Activated CD8-positive, alpha-beta T cell treated with anti-CD3 and anti-CD28 coated beads, Interleukin-2, amount 10 ng/mL, durations not matched to agents 7 days and 5 days (primary cell): ENCODE results near the gene SKAP1. TPM values are rescaled to one million over a fixed set of nuclear protein-coding genes. Genes with fewer than 3 reads are reported as not detected.
A peak's percentile ranks its signal among the peaks of the same experiment; 100 is the strongest.
"Not testable (repeated sequence)": the region's sequence is repeated elsewhere in the genome, so short reads cannot be mapped to it uniquely, and the experiment has no call there.

Source experiments
- ATAC-seq: fragments of 150-1000 bp; cut with Tn5 transposase; one replicate; pipeline ENCODE4 v1.10.0; 2021; ENCODE audit warnings: moderate library complexity
- CTCF ChIA-PET: fragments of 350-600 bp; sonication (Branson Sonifier 250); formaldehyde crosslinking; loops from one replicate; lab custom pipeline; 2021; ENCODE audit warnings: antibody characterized with exemption; lab: Charles Lee
- POLR2A ChIA-PET: fragments of 350-600 bp; sonication (Branson Sonifier 250); formaldehyde crosslinking; loops from one replicate; lab custom pipeline; 2021; ENCODE audit warnings: antibody characterized with exemption; lab: Charles Lee
- DNase-seq: peaks from one replicate; pipeline ENCODE4 v3.0.0-alpha.2; 2020
- H3K27ac Mint-ChIP-seq: one replicate; pipeline ENCODE4 v1.8.0; 2021; ENCODE audit warnings: mild to moderate bottlenecking, mixed read lengths
- H3K27me3 Mint-ChIP-seq: one replicate; pipeline ENCODE4 v1.8.0; 2021; ENCODE audit warnings: low read depth, mixed read lengths
- H3K36me3 Mint-ChIP-seq: one replicate; pipeline ENCODE4 v1.8.0; 2021; ENCODE audit warnings: low read depth, mixed read lengths
- H3K4me1 Mint-ChIP-seq: one replicate; pipeline ENCODE4 v1.8.0; 2021; ENCODE audit warnings: low read depth, mixed read lengths
- H3K4me3 Mint-ChIP-seq: one replicate; pipeline ENCODE4 v1.8.0; 2021; ENCODE audit warnings: mild to moderate bottlenecking, mixed read lengths
- H3K9me3 Mint-ChIP-seq: one replicate; pipeline ENCODE4 v1.8.0; 2022; ENCODE audit warnings: mixed read lengths; ENCODE audit not compliant: insufficient read depth
- total RNA-seq, 2 experiments: library from RNA; stranded (reverse); gene quantifications; one replicate each; pipeline ENCODE4 v1.2.3, GENCODE V29; 2021

Gene SKAP1
- total RNA-seq, 2 experiments from 2014 or later, result 93.8 to 94.1 TPM

DNA sequence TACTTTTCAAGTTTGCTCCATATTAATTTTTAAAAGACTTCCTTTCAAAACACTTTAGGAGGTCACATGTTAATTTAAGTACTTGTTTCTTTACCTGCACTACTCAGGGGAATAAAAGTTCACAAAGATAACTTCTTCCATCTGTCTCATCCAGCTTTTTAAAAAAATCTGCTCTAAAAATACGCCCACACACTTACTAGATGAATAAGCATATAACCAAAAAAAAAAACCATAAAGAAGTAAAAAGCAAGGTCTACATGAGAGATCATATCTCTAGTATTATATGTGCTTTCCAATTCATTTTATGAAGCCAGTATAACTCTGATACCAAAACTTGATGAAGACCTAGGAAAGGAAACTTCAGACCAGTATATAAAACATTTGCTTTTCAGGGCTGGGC, 17.2 kb downstream of the SKAP1 start:
- peak overlapping the region; percentile 49 for H3K4me3 Mint-ChIP-seq
- no peak for DNase-seq
- CTCF ChIA-PET, result interaction anchor here (0.7 to 3.1 kb wide), 9 partner anchors 12 to 189 kb away, joined by 3 to 19 read pairs (median 5); no protein-coding TSS in a partner anchor
- H3K36me3 Mint-ChIP-seq, result peaks cover 59% of the 10 kb centered on the region
- peak overlapping the region; percentile 65 for H3K27ac Mint-ChIP-seq
- POLR2A ChIA-PET, result interaction anchor here (0.6 to 1.4 kb wide), 6 partner anchors 18 to 336 kb away, joined by 3 to 5 read pairs (median 4); no protein-coding TSS in a partner anchor
- H3K9me3 Mint-ChIP-seq, result no peaks in the 10 kb centered on the region
- no peaks in the 10 kb centered on the region for H3K27me3 Mint-ChIP-seq
- peak; percentile 30 for ATAC-seq
- H3K4me1 Mint-ChIP-seq, result peaks cover 69% of the 10 kb centered on the region

DNA sequence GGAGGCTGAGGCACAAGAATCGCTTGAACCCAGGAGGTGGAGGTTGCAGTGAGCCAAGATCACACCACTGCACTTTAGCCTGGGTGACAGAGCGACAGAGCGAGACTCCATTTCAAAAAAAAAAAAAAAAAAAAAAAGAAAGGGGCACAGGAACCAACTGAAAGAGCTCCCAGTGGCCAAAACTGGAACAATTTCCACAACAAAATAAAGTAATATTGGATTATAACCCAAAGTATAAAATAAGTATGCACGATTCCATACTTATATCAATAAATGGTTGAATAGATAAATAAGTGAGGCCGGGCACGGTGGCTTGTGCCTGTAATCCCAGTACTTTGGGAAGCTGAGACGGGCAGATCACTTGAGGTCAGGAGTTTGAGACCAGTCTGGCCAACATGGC, 19.2 kb downstream of the SKAP1 start:
- H3K27ac Mint-ChIP-seq, H3K9me3 Mint-ChIP-seq: not testable (repeated sequence)

DNA sequence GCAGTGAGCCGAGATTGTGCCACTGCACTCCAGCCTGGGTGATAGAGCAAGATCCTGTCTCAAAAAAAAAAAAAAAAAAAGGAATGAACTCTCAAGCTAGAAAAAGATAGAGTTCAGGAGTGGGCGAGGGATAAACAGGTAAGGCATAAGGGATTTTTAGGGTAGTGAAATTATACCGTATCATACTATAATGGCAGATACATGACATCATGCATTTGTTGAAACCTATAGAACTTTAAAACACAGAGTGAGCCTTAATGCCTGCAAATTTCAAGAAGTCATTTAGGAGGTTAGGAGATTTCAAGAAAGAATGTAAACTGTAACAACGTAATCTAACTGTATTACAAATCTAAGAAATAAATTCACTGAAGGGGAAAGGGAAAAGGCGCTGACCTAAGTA, 20.4 kb downstream of the SKAP1 start:
- Mint-ChIP-seq H3K4me3 (no peak overlapping the region), H3K27ac (no peak overlapping the region), H3K4me1 (peaks cover 56% of the 10 kb centered on the region), H3K9me3 (no peaks in the 10 kb centered on the region), H3K36me3 (peaks cover 68% of the 10 kb centered on the region), H3K27me3 (no peaks in the 10 kb centered on the region)
- ChIA-PET POLR2A (no interaction called here), CTCF (interaction anchor here (1.0 to 1.6 kb wide), 2 partner anchors 24 to 73 kb away, joined by 3 to 4 read pairs; no protein-coding TSS in a partner anchor)
- ATAC-seq (no peak), DNase-seq (no peak)

More for the DNA sequence above, 19.2 kb downstream of the SKAP1 start:
- Mint-ChIP-seq H3K4me1 (peaks cover 63% of the 10 kb centered on the region), H3K36me3 (peaks cover 64% of the 10 kb centered on the region)
- H3K4me3 Mint-ChIP-seq, ATAC-seq, POLR2A ChIA-PET, H3K27me3 Mint-ChIP-seq, DNase-seq: not testable (repeated sequence)
- CTCF ChIA-PET, result interaction anchor here (0.8 to 1.0 kb wide), 3 partner anchors 22 to 75 kb away, joined by 3 read pairs; no protein-coding TSS in a partner anchor

DNA sequence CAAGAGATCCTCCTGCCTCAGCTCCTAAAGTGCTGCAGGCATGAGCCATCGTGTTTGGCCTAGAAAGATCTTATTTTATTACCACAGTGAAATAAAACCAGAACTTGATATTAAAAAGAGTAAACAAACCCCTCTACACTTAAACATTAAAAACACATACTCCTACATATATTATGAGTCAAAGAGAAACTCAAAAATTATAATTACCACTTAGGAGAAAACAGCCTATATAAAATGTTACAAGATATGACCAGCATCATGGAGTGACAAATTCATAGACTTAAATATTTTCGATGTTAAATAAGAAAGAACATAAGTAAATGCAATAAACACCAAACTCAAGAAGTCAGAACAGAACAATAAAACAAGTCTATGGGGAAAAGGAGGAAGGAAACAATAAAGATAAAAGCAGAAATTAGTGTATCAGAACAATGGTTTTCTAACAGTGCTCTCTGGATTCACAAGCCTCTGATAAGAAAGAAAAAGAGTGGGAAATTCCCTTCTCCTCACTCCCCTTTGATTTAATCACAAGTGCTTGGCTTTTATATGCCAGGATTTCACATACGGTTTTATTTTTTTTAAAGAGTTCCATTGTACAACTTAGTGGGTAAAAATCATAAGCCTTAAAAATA, 23.0 kb downstream of the SKAP1 start:
- DNase-seq (no peak), ATAC-seq (no peak)
- H3K4me3 Mint-ChIP-seq, result no peak overlapping the region
- H3K36me3 Mint-ChIP-seq, result peaks cover 70% of the 10 kb centered on the region
- no peaks in the 10 kb centered on the region for H3K9me3 Mint-ChIP-seq
- H3K4me1 Mint-ChIP-seq, result peaks cover 40% of the 10 kb centered on the region
- POLR2A ChIA-PET, result no interaction called here
- CTCF ChIA-PET, result interaction anchor here (1.7 kb wide), 1 partner anchor 50 kb away, joined by 7 read pairs; no protein-coding TSS in a partner anchor
- H3K27ac Mint-ChIP-seq, result peak overlapping the region; percentile 49
- H3K27me3 Mint-ChIP-seq, result no peaks in the 10 kb centered on the region

DNA sequence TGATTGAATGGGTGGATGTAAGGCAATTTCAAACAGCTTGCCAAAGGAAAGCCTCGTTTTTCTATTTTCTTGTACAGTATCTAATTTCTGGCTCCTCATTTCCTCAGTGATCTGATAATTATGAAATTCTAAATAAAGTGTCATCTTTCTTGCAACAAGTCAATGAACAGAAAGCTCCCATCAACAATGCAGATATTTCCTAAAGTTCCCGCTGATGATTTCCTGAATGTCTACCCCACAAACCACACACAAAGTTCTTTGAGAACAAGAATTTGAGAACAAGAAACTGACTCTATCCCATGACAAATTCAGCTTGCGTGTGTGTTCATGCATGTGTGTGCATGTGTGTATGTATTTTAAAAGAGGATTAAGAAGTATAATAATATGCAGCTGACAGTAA, 35.2 kb downstream of the SKAP1 start:
- no peak overlapping the region for H3K27ac Mint-ChIP-seq

DNA sequence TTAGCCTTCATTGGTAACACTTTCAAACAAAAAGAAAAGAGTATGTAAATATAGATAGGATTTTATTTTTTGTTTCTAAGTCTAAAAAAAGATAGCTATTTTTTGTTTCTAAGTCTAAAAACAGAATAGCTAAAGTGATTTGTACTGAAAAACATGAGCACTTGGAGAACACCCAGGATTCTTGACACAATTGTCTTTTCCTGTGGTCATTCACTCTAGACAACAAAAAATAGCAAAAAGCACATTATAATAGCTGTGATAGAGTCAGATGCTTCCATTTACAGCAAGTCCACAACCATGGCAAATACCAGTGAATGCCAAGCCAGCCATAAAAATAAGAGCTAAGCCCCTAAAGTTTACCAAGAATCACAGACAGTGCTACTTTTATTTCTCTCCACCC, 36.7 kb downstream of the SKAP1 start:
- DNase-seq (no peak), ATAC-seq (no peak)
- Mint-ChIP-seq H3K27me3 (no peaks in the 10 kb centered on the region), H3K4me3 (no peak overlapping the region), H3K36me3 (peaks cover 54% of the 10 kb centered on the region), H3K9me3 (no peaks in the 10 kb centered on the region), H3K27ac (no peak overlapping the region), H3K4me1 (peaks cover 26% of the 10 kb centered on the region)
- ChIA-PET CTCF (interaction anchor here (0.9 to 2.8 kb wide), 8 partner anchors 8 to 84 kb away, joined by 3 to 13 read pairs (median 4); no protein-coding TSS in a partner anchor), POLR2A (no interaction called here)

More for the DNA sequence above, 35.2 kb downstream of the SKAP1 start:
- POLR2A ChIA-PET, result no interaction called here
- ATAC-seq (no peak), DNase-seq (no peak)
- no peak overlapping the region for H3K4me3 Mint-ChIP-seq
- no peaks in the 10 kb centered on the region for H3K9me3 Mint-ChIP-seq
- CTCF ChIA-PET, result interaction anchor here (0.9 kb wide), 1 partner anchor 16 kb away, joined by 3 read pairs; no protein-coding TSS in a partner anchor
- peaks cover 27% of the 10 kb centered on the region for H3K4me1 Mint-ChIP-seq
- H3K36me3 Mint-ChIP-seq, result peaks cover 57% of the 10 kb centered on the region
- H3K27me3 Mint-ChIP-seq, result no peaks in the 10 kb centered on the region

DNA sequence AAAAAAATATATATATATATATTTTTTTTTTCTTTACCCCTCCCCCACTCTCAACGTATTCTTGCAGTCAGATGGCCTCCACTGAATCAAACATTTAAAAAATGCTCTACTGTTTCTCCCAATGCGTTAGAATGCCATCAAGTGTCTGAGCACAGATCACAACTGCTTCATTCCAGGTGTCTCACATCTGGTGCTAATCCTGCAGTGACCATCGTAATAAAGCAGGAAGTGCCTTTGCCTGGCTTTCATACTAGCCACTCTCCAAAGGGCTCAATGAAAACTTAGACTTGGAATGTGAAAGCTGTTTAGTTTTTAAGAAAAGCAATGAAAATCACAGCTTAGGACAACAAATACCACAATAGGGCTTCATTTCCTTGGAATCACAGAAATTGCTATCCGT, 37.2 kb downstream of the SKAP1 start:
- CTCF ChIA-PET, result interaction anchor here (0.9 to 2.8 kb wide), 8 partner anchors 9 to 84 kb away, joined by 3 to 13 read pairs (median 4); no protein-coding TSS in a partner anchor
- POLR2A ChIA-PET, result no interaction called here
- no peak for ATAC-seq
- DNase-seq, result no peak
- Mint-ChIP-seq H3K36me3 (peaks cover 54% of the 10 kb centered on the region), H3K9me3 (no peaks in the 10 kb centered on the region), H3K4me3 (no peak overlapping the region), H3K27me3 (no peaks in the 10 kb centered on the region), H3K4me1 (peaks cover 26% of the 10 kb centered on the region), H3K27ac (no peak overlapping the region)

DNA sequence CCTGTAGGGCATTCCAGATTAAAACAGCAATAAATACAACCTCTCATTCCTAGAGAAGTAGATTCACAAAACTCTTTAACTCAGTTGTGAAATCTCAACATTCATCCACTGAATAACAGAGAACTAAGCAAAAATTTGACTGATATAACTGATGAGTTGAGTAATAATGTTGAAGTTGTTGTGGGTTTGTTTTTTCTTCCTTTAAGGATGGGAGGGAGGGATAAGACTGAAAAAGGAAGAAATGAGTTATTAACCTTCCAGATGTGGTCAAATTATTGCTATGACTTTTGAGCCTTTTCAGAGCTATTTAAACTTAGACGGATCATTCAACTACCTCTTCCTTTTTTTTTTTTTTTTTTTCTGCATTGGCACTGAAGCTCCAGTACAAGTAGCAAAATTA, 38.6 kb downstream of the SKAP1 start:
- peaks cover 26% of the 10 kb centered on the region for H3K4me1 Mint-ChIP-seq
- H3K4me3 Mint-ChIP-seq, result no peak overlapping the region
- ChIA-PET CTCF (interaction anchor here (1.2 to 2.8 kb wide), 3 partner anchors 17 to 65 kb away, joined by 3 to 13 read pairs (median 6); no protein-coding TSS in a partner anchor), POLR2A (interaction anchor here (1.0 kb wide), 1 partner anchor 13 kb away, joined by 3 read pairs; no protein-coding TSS in a partner anchor)
- H3K27me3 Mint-ChIP-seq, result no peaks in the 10 kb centered on the region
- DNase-seq (no peak), ATAC-seq (no peak)
- no peaks in the 10 kb centered on the region for H3K9me3 Mint-ChIP-seq
- H3K36me3 Mint-ChIP-seq, result peaks cover 54% of the 10 kb centered on the region
- H3K27ac Mint-ChIP-seq, result no peak overlapping the region

DNA sequence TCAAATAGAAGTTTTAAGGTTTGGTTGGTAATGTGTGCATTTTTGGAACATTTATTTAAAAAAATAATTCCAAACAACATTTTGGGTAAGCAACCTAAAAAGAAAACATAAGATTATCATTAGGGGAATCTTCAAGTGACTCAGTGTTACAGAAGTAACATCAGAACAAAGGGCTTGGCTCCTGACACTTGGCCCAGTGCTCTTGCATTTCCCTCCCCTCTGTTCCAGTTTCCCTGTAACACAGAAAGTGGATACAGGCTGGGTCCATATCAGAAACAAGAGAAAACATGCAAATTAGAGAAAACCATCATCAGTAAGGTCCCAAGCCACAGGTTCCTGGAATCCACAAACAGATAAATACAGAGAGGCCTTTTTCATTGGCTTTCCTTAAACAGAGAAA, 40.1 kb downstream of the SKAP1 start:
- POLR2A ChIA-PET, result interaction anchor here (0.5 kb wide), 1 partner anchor 45 kb away, joined by 3 read pairs; no protein-coding TSS in a partner anchor
- ATAC-seq, result no peak
- no peak overlapping the region for H3K4me3 Mint-ChIP-seq
- no peak overlapping the region for H3K27ac Mint-ChIP-seq
- CTCF ChIA-PET, result interaction anchor here (1.2 to 1.4 kb wide), 2 partner anchors 12 to 38 kb away, joined by 4 to 5 read pairs; no protein-coding TSS in a partner anchor
- H3K9me3 Mint-ChIP-seq, result no peaks in the 10 kb centered on the region
- peaks cover 53% of the 10 kb centered on the region for H3K36me3 Mint-ChIP-seq
- H3K27me3 Mint-ChIP-seq, result no peaks in the 10 kb centered on the region
- peaks cover 26% of the 10 kb centered on the region for H3K4me1 Mint-ChIP-seq
- no peak for DNase-seq

DNA sequence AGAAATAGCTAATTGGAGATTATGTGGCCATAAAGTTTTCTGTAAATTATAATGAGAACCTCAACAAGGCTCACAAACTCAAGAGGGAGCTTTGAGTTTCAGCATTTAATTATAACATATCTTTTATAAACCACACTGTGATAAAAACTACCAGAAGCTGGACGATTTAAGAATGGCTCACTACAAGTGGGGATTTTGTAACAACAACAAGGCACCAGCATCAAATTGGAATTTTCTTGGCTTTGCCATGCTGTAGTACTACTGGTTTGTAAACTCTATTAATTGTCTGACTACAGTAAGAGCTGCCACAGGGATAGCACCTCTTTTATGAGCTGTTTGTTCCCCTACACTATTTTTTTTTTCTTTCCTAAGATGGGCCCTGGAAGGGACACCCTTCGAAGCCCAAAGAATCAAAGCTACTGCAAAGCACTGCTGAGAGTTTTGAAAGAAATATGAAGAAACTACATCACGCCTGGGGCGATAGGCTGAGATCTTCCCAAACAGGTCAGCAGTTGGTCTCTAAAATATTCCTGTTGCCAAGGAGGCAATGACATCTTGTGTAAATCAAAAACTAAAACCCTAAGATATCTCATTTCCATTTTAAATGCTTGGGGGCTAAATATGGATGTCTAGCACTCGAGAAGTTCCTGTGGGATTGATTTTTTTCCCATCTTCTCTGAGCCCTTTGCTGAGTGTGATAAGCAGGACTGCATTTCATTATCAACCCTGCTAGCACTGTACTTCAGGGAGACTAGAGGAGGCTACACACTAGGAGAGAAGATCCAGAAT, 40.9 kb downstream of the SKAP1 start:
- POLR2A ChIA-PET, result no interaction called here
- no peaks in the 10 kb centered on the region for H3K9me3 Mint-ChIP-seq
- no peaks in the 10 kb centered on the region for H3K27me3 Mint-ChIP-seq
- no peak overlapping the region for H3K27ac Mint-ChIP-seq
- H3K4me1 Mint-ChIP-seq, result peaks cover 21% of the 10 kb centered on the region
- DNase-seq, result no peak
- no peak for ATAC-seq
- H3K4me3 Mint-ChIP-seq, result no peak overlapping the region
- CTCF ChIA-PET, result interaction anchor here (0.7 to 1.0 kb wide), 2 partner anchors 68 to 103 kb away, joined by 3 to 5 read pairs; no protein-coding TSS in a partner anchor
- H3K36me3 Mint-ChIP-seq, result peaks cover 53% of the 10 kb centered on the region

DNA sequence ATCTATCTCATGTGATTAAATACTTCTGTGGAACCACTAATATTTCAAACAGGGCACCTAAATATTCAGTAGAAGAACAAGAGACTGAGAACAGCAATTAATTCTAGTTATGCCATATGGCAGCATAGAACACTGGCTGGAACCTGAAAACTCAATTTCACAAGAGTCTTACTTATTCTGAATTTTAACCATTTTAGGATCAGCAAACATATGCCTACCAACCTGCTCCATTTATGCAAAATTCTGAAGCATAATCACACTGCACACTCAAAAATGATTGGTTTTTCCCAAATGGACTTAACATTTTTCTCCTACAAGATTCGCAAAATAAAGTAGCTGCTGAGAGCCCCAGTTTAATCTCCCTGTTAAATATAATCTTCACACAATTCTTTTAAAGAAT, 43.2 kb downstream of the SKAP1 start:
- no peak for ATAC-seq
- Mint-ChIP-seq H3K9me3 (no peaks in the 10 kb centered on the region), H3K4me1 (peaks cover 18% of the 10 kb centered on the region), H3K27me3 (no peaks in the 10 kb centered on the region), H3K27ac (no peak overlapping the region), H3K36me3 (peaks cover 62% of the 10 kb centered on the region), H3K4me3 (no peak overlapping the region)
- ChIA-PET POLR2A (no interaction called here), CTCF (interaction anchor here (1.1 to 1.8 kb wide), 5 partner anchors 8 to 105 kb away, joined by 3 to 5 read pairs (median 4); no protein-coding TSS in a partner anchor)
- no peak for DNase-seq
